ENCODE measurements around the gene PGGHG. TPM values are rescaled to one million over a fixed set of nuclear protein-coding genes. Genes with fewer than 3 reads are reported as not detected.

Gene PGGHG
- total and polyA plus RNA-seq, 10 of the 15 experiments (the other 5 are each of a cell fraction or from before 2014, with no cell fraction given): 0.10 to 8.3 (median 1.8) TPM

DNA sequence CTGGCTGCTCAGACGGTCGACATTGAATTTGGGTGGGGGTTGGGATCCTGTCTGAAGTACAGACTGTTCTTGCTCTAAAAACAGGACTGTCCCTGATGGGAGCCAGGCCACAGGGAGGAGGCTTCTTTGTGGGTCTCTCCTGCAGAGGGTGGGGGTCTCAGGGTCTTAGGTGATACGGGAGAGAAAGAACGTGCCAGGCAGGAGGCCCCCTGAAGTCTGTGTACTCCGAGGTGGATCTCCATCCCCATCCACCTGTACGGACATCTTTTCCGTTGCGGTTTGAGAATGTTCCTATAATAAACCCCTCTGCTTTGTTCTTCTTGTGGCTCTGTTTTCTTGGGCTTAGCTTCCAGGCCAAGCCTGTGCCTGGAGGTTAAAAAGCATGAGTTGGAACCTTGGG lies 36.3 kb upstream of the PGGHG start:
- intact Hi-C loops (cut with micrococcal nuclease; ENCODE audit: unreplicated experiment): no loop called here
- H3K4me1 ChIP-seq (ENCODE audit: control insufficient read depth, insufficient read depth, low read length): peaks cover 10% of the 10 kb centered on the region
- H3K27ac ChIP-seq (ENCODE audit: control insufficient read depth, insufficient read depth): no peak overlapping the region
- TF ChIP-seq, protein P1, sequence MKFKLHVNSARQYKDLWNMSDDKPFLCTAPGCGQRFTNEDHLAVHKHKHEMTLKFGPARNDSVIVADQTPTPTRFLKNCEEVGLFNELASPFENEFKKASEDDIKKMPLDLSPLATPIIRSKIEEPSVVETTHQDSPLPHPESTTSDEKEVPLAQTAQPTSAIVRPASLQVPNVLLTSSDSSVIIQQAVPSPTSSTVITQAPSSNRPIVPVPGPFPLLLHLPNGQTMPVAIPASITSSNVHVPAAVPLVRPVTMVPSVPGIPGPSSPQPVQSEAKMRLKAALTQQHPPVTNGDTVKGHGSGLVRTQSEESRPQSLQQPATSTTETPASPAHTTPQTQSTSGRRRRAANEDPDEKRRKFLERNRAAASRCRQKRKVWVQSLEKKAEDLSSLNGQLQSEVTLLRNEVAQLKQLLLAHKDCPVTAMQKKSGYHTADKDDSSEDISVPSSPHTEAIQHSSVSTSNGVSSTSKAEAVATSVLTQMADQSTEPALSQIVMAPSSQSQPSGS (IDR thresholded peaks at IDR 0.05; ENCODE audit: low read length): no peak
- no peak for TF ChIP-seq PAX8 (IDR thresholded peaks at IDR 0.05)
- TF ChIP-seq SREBF2 (IDR thresholded peaks at IDR 0.05; ENCODE audit: low read length): no peak
- no peak for TF ChIP-seq HDAC6 (IDR thresholded peaks at IDR 0.05; ENCODE audit: unreplicated experiment)
- TF ChIP-seq, protein P2, sequence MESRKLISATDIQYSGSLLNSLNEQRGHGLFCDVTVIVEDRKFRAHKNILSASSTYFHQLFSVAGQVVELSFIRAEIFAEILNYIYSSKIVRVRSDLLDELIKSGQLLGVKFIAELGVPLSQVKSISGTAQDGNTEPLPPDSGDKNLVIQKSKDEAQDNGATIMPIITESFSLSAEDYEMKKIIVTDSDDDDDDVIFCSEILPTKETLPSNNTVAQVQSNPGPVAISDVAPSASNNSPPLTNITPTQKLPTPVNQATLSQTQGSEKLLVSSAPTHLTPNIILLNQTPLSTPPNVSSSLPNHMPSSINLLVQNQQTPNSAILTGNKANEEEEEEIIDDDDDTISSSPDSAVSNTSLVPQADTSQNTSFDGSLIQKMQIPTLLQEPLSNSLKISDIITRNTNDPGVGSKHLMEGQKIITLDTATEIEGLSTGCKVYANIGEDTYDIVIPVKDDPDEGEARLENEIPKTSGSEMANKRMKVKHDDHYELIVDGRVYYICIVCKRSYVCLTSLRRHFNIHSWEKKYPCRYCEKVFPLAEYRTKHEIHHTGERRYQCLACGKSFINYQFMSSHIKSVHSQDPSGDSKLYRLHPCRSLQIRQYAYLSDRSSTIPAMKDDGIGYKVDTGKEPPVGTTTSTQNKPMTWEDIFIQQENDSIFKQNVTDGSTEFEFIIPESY (IDR thresholded peaks at IDR 0.05): no peak
- TF ChIP-seq NR2F1 (conservative IDR thresholded peaks at IDR 0.05): no peak
- TF ChIP-seq, protein P3, sequence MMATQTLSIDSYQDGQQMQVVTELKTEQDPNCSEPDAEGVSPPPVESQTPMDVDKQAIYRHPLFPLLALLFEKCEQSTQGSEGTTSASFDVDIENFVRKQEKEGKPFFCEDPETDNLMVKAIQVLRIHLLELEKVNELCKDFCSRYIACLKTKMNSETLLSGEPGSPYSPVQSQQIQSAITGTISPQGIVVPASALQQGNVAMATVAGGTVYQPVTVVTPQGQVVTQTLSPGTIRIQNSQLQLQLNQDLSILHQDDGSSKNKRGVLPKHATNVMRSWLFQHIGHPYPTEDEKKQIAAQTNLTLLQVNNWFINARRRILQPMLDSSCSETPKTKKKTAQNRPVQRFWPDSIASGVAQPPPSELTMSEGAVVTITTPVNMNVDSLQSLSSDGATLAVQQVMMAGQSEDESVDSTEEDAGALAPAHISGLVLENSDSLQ (IDR thresholded peaks at IDR 0.05): no peak
- TF ChIP-seq ZZZ3 (IDR thresholded peaks at IDR 0.05; ENCODE audit: control insufficient read depth, insufficient read length, low read depth): no peak
- TF ChIP-seq TCF3 (IDR thresholded peaks at IDR 0.05; ENCODE audit: borderline replicate concordance, insufficient read depth, low read depth, low read length): no peak
- no peak for TF ChIP-seq RBBP5 (conservative IDR thresholded peaks at IDR 0.05)
- no peak for TF ChIP-seq SIN3A (IDR thresholded peaks at IDR 0.05; ENCODE audit: low read depth, low read length)
- no peak for TF ChIP-seq GABPA (IDR thresholded peaks at IDR 0.05; ENCODE audit: low read depth)
- RAD21 ChIA-PET (ENCODE audit: unreplicated experiment): interaction anchor here (1.4 kb wide), 1 partner anchor 113 kb away, joined by 3 read pairs; no protein-coding TSS in a partner anchor
- CTCF ChIA-PET: interaction anchor here (1.0 to 3.3 kb wide), 2 partner anchors 9 to 14 kb away, joined by 5 to 37 read pairs; no protein-coding TSS in a partner anchor
- H3K4me3 ChIP-seq: no peak overlapping the region
- no peaks in the 10 kb centered on the region for H4K20me1 ChIP-seq (ENCODE audit: control insufficient read depth, insufficient read depth)
- no peaks in the 10 kb centered on the region for H3K79me2 ChIP-seq (ENCODE audit: control insufficient read depth, insufficient read depth, low read length)
- H3K36me3 ChIP-seq (ENCODE audit: control insufficient read depth in 2 of 2, insufficient read depth in 2 of 2, low read length in 1 of 2): peaks cover 17 to 18% of the 10 kb centered on the region in 2 experiments; a peak in 3 of 4 replicates
- in situ Hi-C loops (cut with MboI): loop anchor here (5.0 kb wide), 1 partner anchor 105 kb away; no protein-coding TSS in a partner anchor
- BruUV-seq (replicated peaks): no TSS peak
- ATAC-seq: no peak
- SMC1A ChIA-PET (ENCODE audit: uncharacterized antibody, unreplicated experiment): interaction anchor here (0.9 to 5.6 kb wide), 4 partner anchors 14 to 110 kb away, joined by 3 to 38 read pairs (median 10); partner anchors contain the start of gene PSMD13
- POLR2A ChIA-PET: no interaction called here
- no peaks in the 10 kb centered on the region for H3K9me3 ChIP-seq (replicated peaks; ENCODE audit: control insufficient read depth, insufficient read depth, low read length)
- no peaks in the 10 kb centered on the region for H3K27me3 ChIP-seq (replicated peaks in 1 of 2; ENCODE audit: control insufficient read depth in 2 of 2, insufficient read depth in 2 of 2, low read length in 1 of 2)
- FAIRE-seq: no peak
- DNase-seq (ENCODE audit: low read depth, low spot score): no peak
- H3K9ac ChIP-seq (ENCODE audit: control insufficient read depth, insufficient read depth, low read length): no peak overlapping the region
- H2AFZ ChIP-seq (ENCODE audit: control insufficient read depth, low read depth, low read length): no peak overlapping the region
- H3K4me2 ChIP-seq (ENCODE audit: control insufficient read depth, insufficient read depth): no peak overlapping the region
- WGBS (ENCODE audit: insufficient coverage, insufficient replicate concordance, low lambda C conversion rate, missing lambda C conversion rate): 94% methylated on average over 8 of the region's 8 CpGs

All from GM12878 (cell line).